Transverse colon (tissue), 4 donors: ENCODE results near the gene CNTFR.

Source experiments
- EP300 ChIP-seq: sonication (generic); formaldehyde crosslinking; IDR thresholded peaks from one replicate; pipeline ENCODE4 v1.6.1; 2017; ENCODE audit warnings: antibody characterized with exemption, low read depth
- POLR2A ChIP-seq: fragments of 450-650 bp; IDR thresholded peaks from one replicate; pipeline ENCODE4 v1.6.1; 2016; ENCODE audit warnings: antibody characterized with exemption, mild to moderate bottlenecking, moderate library complexity
- POLR2AphosphoS5 ChIP-seq, 3 donors: sonication (generic); formaldehyde crosslinking; IDR thresholded peaks; one replicate each; pipeline ENCODE4 v1.6.1; 2016; ENCODE audit warnings: antibody characterized with exemption in 3 of 3
- TF ChIP-seq, protein P1 (sequence below), 5 experiments: fragments of 200-600 bp in 3 of 5; fragments of 450-650 bp in 2 of 5; sonication (generic) in 3 of 5; IDR thresholded peaks; 1 replicate in 2 of 5; 2 replicates in 3 of 5; pipeline ENCODE4 v1.5.1; 2016 to 2017; ENCODE audit warnings: antibody characterized with exemption in 5 of 5, inconsistent platforms in 3 of 5, mild to moderate bottlenecking in 2 of 5, moderate library complexity in 1 of 5

DNA sequence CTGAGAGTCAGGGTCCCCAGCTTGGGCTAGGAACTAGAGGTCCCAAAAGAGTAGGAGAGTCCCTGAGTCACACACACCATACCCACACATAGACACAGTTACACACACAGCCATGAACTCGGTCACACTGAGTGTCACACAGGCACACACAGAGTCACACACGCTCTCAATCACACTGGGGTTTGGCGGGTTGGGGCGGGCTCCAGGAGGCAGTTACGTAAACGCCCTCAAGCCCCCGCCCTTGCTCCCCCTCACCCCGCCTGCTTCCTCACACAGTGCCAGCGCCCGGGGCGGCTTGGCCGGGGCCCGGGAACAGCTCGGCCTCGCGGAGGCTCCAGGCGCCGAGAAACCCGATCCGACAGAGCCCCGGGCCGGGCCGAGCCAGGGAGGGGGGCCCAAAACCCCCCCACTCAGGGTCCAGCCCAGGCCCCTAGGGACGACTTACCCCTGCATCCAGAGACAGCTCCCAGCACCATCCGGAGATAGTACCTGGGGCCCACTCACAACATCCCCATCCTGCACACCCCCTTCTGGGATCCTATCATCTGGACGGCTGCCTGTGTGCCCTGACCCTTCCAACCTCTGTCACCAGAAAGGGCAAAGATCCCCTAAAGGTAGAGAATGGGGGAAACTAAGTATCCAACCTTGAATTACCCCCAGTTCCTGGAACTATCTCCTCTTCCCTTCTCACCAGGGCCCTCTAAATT lies 3.5 kb upstream of the CNTFR start:
- TF ChIP-seq POLR2AphosphoS5 (IDR thresholded peaks at IDR 0.05) (no peak), POLR2A (no peak), EP300 (no peak)
- TF ChIP-seq, protein P1, sequence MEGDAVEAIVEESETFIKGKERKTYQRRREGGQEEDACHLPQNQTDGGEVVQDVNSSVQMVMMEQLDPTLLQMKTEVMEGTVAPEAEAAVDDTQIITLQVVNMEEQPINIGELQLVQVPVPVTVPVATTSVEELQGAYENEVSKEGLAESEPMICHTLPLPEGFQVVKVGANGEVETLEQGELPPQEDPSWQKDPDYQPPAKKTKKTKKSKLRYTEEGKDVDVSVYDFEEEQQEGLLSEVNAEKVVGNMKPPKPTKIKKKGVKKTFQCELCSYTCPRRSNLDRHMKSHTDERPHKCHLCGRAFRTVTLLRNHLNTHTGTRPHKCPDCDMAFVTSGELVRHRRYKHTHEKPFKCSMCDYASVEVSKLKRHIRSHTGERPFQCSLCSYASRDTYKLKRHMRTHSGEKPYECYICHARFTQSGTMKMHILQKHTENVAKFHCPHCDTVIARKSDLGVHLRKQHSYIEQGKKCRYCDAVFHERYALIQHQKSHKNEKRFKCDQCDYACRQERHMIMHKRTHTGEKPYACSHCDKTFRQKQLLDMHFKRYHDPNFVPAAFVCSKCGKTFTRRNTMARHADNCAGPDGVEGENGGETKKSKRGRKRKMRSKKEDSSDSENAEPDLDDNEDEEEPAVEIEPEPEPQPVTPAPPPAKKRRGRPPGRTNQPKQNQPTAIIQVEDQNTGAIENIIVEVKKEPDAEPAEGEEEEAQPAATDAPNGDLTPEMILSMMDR (IDR thresholded peaks at IDR 0.05): no peak
